ENCODE measurements around the gene BZW2. TPM values are rescaled to one million over a fixed set of nuclear protein-coding genes. Genes with fewer than 3 reads are reported as not detected.
A peak's percentile ranks its signal among the peaks of the same experiment; 100 is the strongest.

BZW2 gene
- total and polyA plus RNA-seq, 7 experiments from 2014 or later, result 24.6 to 79.3 (median 30.5) TPM

- no peaks in the 10 kb centered on the region for H3K27me3 Mint-ChIP-seq
- no peak overlapping the region for H3K4me3 Mint-ChIP-seq
- no peaks in the 10 kb centered on the region for H3K9me3 Mint-ChIP-seq
- peaks cover 28 to 79% (median 54%) of the 10 kb centered on the region in 5 donors for H3K36me3 Mint-ChIP-seq
- H3K4me1 Mint-ChIP-seq, result peaks cover 0 to 6% (median 0%) of the 10 kb centered on the region in 7 donors
- DNase-seq (no peak), ATAC-seq (no peak)
- intact Hi-C loops (cut with micrococcal nuclease), result no loop called here
- ChIA-PET POLR2A (no interaction called here), CTCF (no interaction called here)
- Histone ChIP-seq H3K36me3 (ENCODE audit: control insufficient read depth in 2 of 3, insufficient read depth in 3 of 3, low read length in 3 of 3) (peaks cover 0 to 43% (median 7%) of the 10 kb centered on the region in 3 experiments), H3K4me1 (ENCODE audit: control insufficient read depth in 2 of 2, insufficient read depth in 2 of 2, low read length in 2 of 2) (no peaks in the 10 kb centered on the region), H3K4me3 (ENCODE audit: low read length) (no peak overlapping the region), H3K27ac (ENCODE audit: low read depth, low read length) (no peak overlapping the region), H3K27me3 (ENCODE audit: control insufficient read depth in 2 of 2, insufficient read depth in 2 of 2, low read length in 2 of 2) (no peaks in the 10 kb centered on the region), H3K9me3 (ENCODE audit: control insufficient read depth in 2 of 3, low read length in 3 of 3) (no peaks in the 10 kb centered on the region)
- H3K27ac Mint-ChIP-seq, result no peak overlapping the region
Measured at GRCh38 chr7:16702441-16702840, 56.5 kb downstream of the BZW2 start.

- Histone ChIP-seq H3K36me3 (ENCODE audit: control insufficient read depth in 2 of 3, insufficient read depth in 3 of 3, low read length in 3 of 3) (peaks cover 0 to 16% (median 0%) of the 10 kb centered on the region in 3 experiments), H3K27ac (ENCODE audit: low read depth, low read length) (no peak overlapping the region), H3K4me3 (ENCODE audit: low read length) (no peak overlapping the region), H3K27me3 (ENCODE audit: control insufficient read depth in 2 of 2, insufficient read depth in 2 of 2, low read length in 2 of 2) (no peaks in the 10 kb centered on the region), H3K9me3 (ENCODE audit: control insufficient read depth in 2 of 3, low read length in 3 of 3) (no peaks in the 10 kb centered on the region), H3K4me1 (ENCODE audit: control insufficient read depth in 2 of 2, insufficient read depth in 2 of 2, low read length in 2 of 2) (no peaks in the 10 kb centered on the region)
- intact Hi-C loops (cut with micrococcal nuclease), result no loop called here
- Mint-ChIP-seq H3K9me3 (no peaks in the 10 kb centered on the region), H3K27ac (no peak overlapping the region), H3K4me3 (no peak overlapping the region), H3K27me3 (no peaks in the 10 kb centered on the region), H3K4me1 (peaks cover 0 to 2% (median 0%) of the 10 kb centered on the region in 7 donors), H3K36me3 (peaks cover 18 to 43% (median 36%) of the 10 kb centered on the region in 5 donors)
- ChIA-PET POLR2A (no interaction called here), CTCF (no interaction called here)
- ATAC-seq (no peak), DNase-seq (no peak)
Measured at GRCh38 chr7:16708511-16708910, 62.5 kb downstream of the BZW2 start.

GRCh38 chr7:16708980-16709379, 63.0 kb downstream of the BZW2 start:
- DNase-seq (no peak), ATAC-seq (peak; percentile 42)
- H3K9me3 ChIP-seq (ENCODE audit: control insufficient read depth in 2 of 3, low read length in 3 of 3), result no peaks in the 10 kb centered on the region
- H3K4me3 ChIP-seq (ENCODE audit: low read length), result no peak overlapping the region
- no peaks in the 10 kb centered on the region for H3K27me3 ChIP-seq (ENCODE audit: control insufficient read depth in 2 of 2, insufficient read depth in 2 of 2, low read length in 2 of 2)
- no peaks in the 10 kb centered on the region for H3K4me1 ChIP-seq (ENCODE audit: control insufficient read depth in 2 of 2, insufficient read depth in 2 of 2, low read length in 2 of 2)
- ChIA-PET CTCF (no interaction called here), POLR2A (no interaction called here)
- Mint-ChIP-seq H3K4me1 (peaks cover 0 to 2% (median 0%) of the 10 kb centered on the region in 7 donors), H3K9me3 (no peaks in the 10 kb centered on the region), H3K27ac (no peak overlapping the region), H3K4me3 (no peak overlapping the region), H3K27me3 (no peaks in the 10 kb centered on the region), H3K36me3 (peaks cover 15 to 38% (median 32%) of the 10 kb centered on the region in 5 donors)
- intact Hi-C loops (cut with micrococcal nuclease), result no loop called here
- H3K36me3 ChIP-seq (ENCODE audit: control insufficient read depth in 2 of 3, insufficient read depth in 3 of 3, low read length in 3 of 3), result peaks cover 0 to 16% (median 0%) of the 10 kb centered on the region in 3 experiments
- H3K27ac ChIP-seq (ENCODE audit: low read depth, low read length), result no peak overlapping the region

GRCh38 chr7:16710651-16711050, 64.7 kb downstream of the BZW2 start:
- Mint-ChIP-seq H3K4me1 (peaks cover 0 to 2% (median 0%) of the 10 kb centered on the region in 7 donors), H3K27ac (no peak overlapping the region), H3K36me3 (peaks cover 8 to 29% (median 22%) of the 10 kb centered on the region in 5 donors), H3K27me3 (no peaks in the 10 kb centered on the region), H3K4me3 (no peak overlapping the region), H3K9me3 (no peaks in the 10 kb centered on the region)
- no peak for ATAC-seq
- POLR2A ChIA-PET, result no interaction called here
- no peaks in the 10 kb centered on the region for H3K27me3 ChIP-seq (ENCODE audit: control insufficient read depth in 2 of 2, insufficient read depth in 2 of 2, low read length in 2 of 2)
- DNase-seq, result no peak
- intact Hi-C loops (cut with micrococcal nuclease), result no loop called here
- H3K9me3 ChIP-seq (ENCODE audit: control insufficient read depth in 2 of 3, low read length in 3 of 3), result no peaks in the 10 kb centered on the region
- CTCF ChIA-PET, result no interaction called here
- peaks cover 0 to 8% (median 0%) of the 10 kb centered on the region in 3 experiments for H3K36me3 ChIP-seq (ENCODE audit: control insufficient read depth in 2 of 3, insufficient read depth in 3 of 3, low read length in 3 of 3)
- H3K4me1 ChIP-seq (ENCODE audit: control insufficient read depth in 2 of 2, insufficient read depth in 2 of 2, low read length in 2 of 2), result no peaks in the 10 kb centered on the region
- H3K4me3 ChIP-seq (ENCODE audit: low read length), result no peak overlapping the region
- no peak overlapping the region for H3K27ac ChIP-seq (ENCODE audit: low read depth, low read length)

- ChIA-PET POLR2A (no interaction called here), CTCF (no interaction called here)
- Histone ChIP-seq H3K4me3 (ENCODE audit: low read length) (no peak overlapping the region), H3K4me1 (ENCODE audit: control insufficient read depth in 2 of 2, insufficient read depth in 2 of 2, low read length in 2 of 2) (no peaks in the 10 kb centered on the region), H3K36me3 (ENCODE audit: control insufficient read depth in 2 of 3, insufficient read depth in 3 of 3, low read length in 3 of 3) (no peaks in the 10 kb centered on the region), H3K9me3 (ENCODE audit: control insufficient read depth in 2 of 3, low read length in 3 of 3) (no peaks in the 10 kb centered on the region), H3K27me3 (ENCODE audit: control insufficient read depth in 2 of 2, insufficient read depth in 2 of 2, low read length in 2 of 2) (no peaks in the 10 kb centered on the region), H3K27ac (ENCODE audit: low read depth, low read length) (no peak overlapping the region)
- H3K36me3 Mint-ChIP-seq, result peaks cover 3 to 25% (median 16%) of the 10 kb centered on the region in 5 donors
- H3K27me3 Mint-ChIP-seq, result no peaks in the 10 kb centered on the region
- ATAC-seq (no peak), DNase-seq (no peak)
- intact Hi-C loops (cut with micrococcal nuclease), result no loop called here
- H3K9me3 Mint-ChIP-seq, result no peaks in the 10 kb centered on the region
- H3K27ac Mint-ChIP-seq, result no peak overlapping the region
- H3K4me3 Mint-ChIP-seq, result no peak overlapping the region
- peaks cover 0 to 2% (median 0%) of the 10 kb centered on the region in 7 donors for H3K4me1 Mint-ChIP-seq
Measured at GRCh38 chr7:16711730-16712129, 65.7 kb downstream of the BZW2 start.

GRCh38 chr7:16712916-16713315, 66.9 kb downstream of the BZW2 start:
- Mint-ChIP-seq H3K27me3 (no peaks in the 10 kb centered on the region), H3K27ac (no peak overlapping the region), H3K4me1 (peaks cover 0 to 2% (median 0%) of the 10 kb centered on the region in 7 donors), H3K9me3 (no peaks in the 10 kb centered on the region), H3K4me3 (no peak overlapping the region), H3K36me3 (peaks cover 3 to 28% (median 14%) of the 10 kb centered on the region in 5 donors)
- no peaks in the 10 kb centered on the region for H3K4me1 ChIP-seq (ENCODE audit: control insufficient read depth in 2 of 2, insufficient read depth in 2 of 2, low read length in 2 of 2)
- no peak overlapping the region for H3K27ac ChIP-seq (ENCODE audit: low read depth, low read length)
- H3K27me3 ChIP-seq (ENCODE audit: control insufficient read depth in 2 of 2, insufficient read depth in 2 of 2, low read length in 2 of 2), result no peaks in the 10 kb centered on the region
- DNase-seq, result no peak
- POLR2A ChIA-PET, result no interaction called here
- intact Hi-C loops (cut with micrococcal nuclease), result no loop called here
- no peak overlapping the region for H3K4me3 ChIP-seq (ENCODE audit: low read length)
- no peak for ATAC-seq
- no peaks in the 10 kb centered on the region for H3K9me3 ChIP-seq (ENCODE audit: control insufficient read depth in 2 of 3, low read length in 3 of 3)
- CTCF ChIA-PET, result interaction anchor here (0.7 kb wide), 2 partner anchors 194 to 1267 kb away, joined by 3 to 4 read pairs; no protein-coding TSS in a partner anchor
- no peaks in the 10 kb centered on the region for H3K36me3 ChIP-seq (ENCODE audit: control insufficient read depth in 2 of 3, insufficient read depth in 3 of 3, low read length in 3 of 3)

GRCh38 chr7:16715928-16716327, 69.9 kb downstream of the BZW2 start:
- POLR2A ChIA-PET, result no interaction called here
- Mint-ChIP-seq H3K4me3 (no peak overlapping the region), H3K36me3 (peaks cover 0 to 23% (median 8%) of the 10 kb centered on the region in 5 donors), H3K4me1 (no peaks in the 10 kb centered on the region), H3K27me3 (no peaks in the 10 kb centered on the region), H3K9me3 (no peaks in the 10 kb centered on the region), H3K27ac (no peak overlapping the region)
- intact Hi-C loops (cut with micrococcal nuclease), result no loop called here
- Histone ChIP-seq H3K4me3 (ENCODE audit: low read length) (no peak overlapping the region), H3K27me3 (ENCODE audit: control insufficient read depth in 2 of 2, insufficient read depth in 2 of 2, low read length in 2 of 2) (no peaks in the 10 kb centered on the region), H3K4me1 (ENCODE audit: control insufficient read depth in 2 of 2, insufficient read depth in 2 of 2, low read length in 2 of 2) (no peaks in the 10 kb centered on the region), H3K36me3 (ENCODE audit: control insufficient read depth in 2 of 3, insufficient read depth in 3 of 3, low read length in 3 of 3) (no peaks in the 10 kb centered on the region), H3K27ac (ENCODE audit: low read depth, low read length) (no peak overlapping the region), H3K9me3 (ENCODE audit: control insufficient read depth in 2 of 3, low read length in 3 of 3) (no peaks in the 10 kb centered on the region)
- ATAC-seq (no peak), DNase-seq (no peak)
- CTCF ChIA-PET, result no interaction called here

All from naive thymus-derived CD4-positive, alpha-beta T cell (primary cell).